CD8-positive, alpha-beta memory T cell (primary cell): ENCODE data around the gene IFIT1B. TPM values are rescaled to one million over a fixed set of nuclear protein-coding genes. Genes with fewer than 3 reads are reported as not detected.

Experiments
- CTCF ChIA-PET: fragments of 350-600 bp; sonication (Branson Sonifier 250); formaldehyde crosslinking; loops from one replicate; lab custom pipeline; 2021; ENCODE audit warnings: antibody characterized with exemption; lab: Charles Lee
- POLR2A ChIA-PET: fragments of 350-600 bp; sonication (Branson Sonifier 250); formaldehyde crosslinking; loops from one replicate; lab custom pipeline; 2021; ENCODE audit warnings: antibody characterized with exemption; lab: Charles Lee
- DNase-seq, 5 donors: peaks; one replicate each; pipeline versions ENCODE4 v3.0.0 to v3.0.0-alpha.2; 2020 to 2022; ENCODE audit warnings: mixed read lengths in 1 of 5
- H3K27ac ChIP-seq: one replicate; pipeline ENCODE4 v1.7.0; 2013; ENCODE audit warnings: low read depth, mild to moderate bottlenecking, low read length, moderate library complexity
- H3K27me3 ChIP-seq: 2 replicates; pipeline ENCODE4 v1.7.0; 2013; ENCODE audit warnings: low read length, mild to moderate bottlenecking; ENCODE audit not compliant: insufficient read depth, poor library complexity, severe bottlenecking
- H3K36me3 ChIP-seq: 2 replicates; pipeline ENCODE4 v1.7.0; 2013; ENCODE audit warnings: mild to moderate bottlenecking, low read length, moderate library complexity; ENCODE audit not compliant: insufficient read depth
- H3K4me1 ChIP-seq: 2 replicates; pipeline ENCODE4 v1.7.0; 2013; ENCODE audit warnings: mild to moderate bottlenecking, low read length, moderate library complexity; ENCODE audit not compliant: insufficient read depth
- H3K4me3 ChIP-seq: 2 replicates; pipeline ENCODE4 v1.7.0; 2013; ENCODE audit warnings: mild to moderate bottlenecking, low read length
- H3K9me3 ChIP-seq: 2 replicates; pipeline ENCODE4 v1.7.0; 2013; ENCODE audit warnings: mild to moderate bottlenecking, low read length
- H3K27ac Mint-ChIP-seq, 8 donors: one replicate each; pipeline ENCODE4 v1.8.0; 2020 to 2021; ENCODE audit warnings: mixed read lengths in 8 of 8, mild to moderate bottlenecking in 6 of 8, inconsistent platforms in 3 of 8, moderate library complexity in 3 of 8
- H3K27me3 Mint-ChIP-seq, 2 donors: one replicate each; pipeline ENCODE4 v1.8.0; 2020 to 2021; ENCODE audit warnings: mixed read lengths in 2 of 2, mild to moderate bottlenecking in 1 of 2, moderate library complexity in 1 of 2
- H3K36me3 Mint-ChIP-seq, 3 donors: one replicate each; pipeline ENCODE4 v1.8.0; 2020 to 2021; ENCODE audit warnings: mixed read lengths in 3 of 3, inconsistent platforms in 1 of 3, mild to moderate bottlenecking in 1 of 3
- H3K4me1 Mint-ChIP-seq, 3 donors: one replicate each; pipeline ENCODE4 v1.8.0; 2020 to 2021; ENCODE audit warnings: mixed read lengths in 3 of 3, inconsistent platforms in 1 of 3, mild to moderate bottlenecking in 1 of 3
- H3K4me3 Mint-ChIP-seq, 7 donors: one replicate each; pipeline ENCODE4 v1.8.0; 2020 to 2021; ENCODE audit warnings: mixed read lengths in 7 of 7, mild to moderate bottlenecking in 6 of 7, moderate library complexity in 4 of 7, inconsistent platforms in 2 of 7
- H3K9me3 Mint-ChIP-seq, 5 donors: one replicate each; pipeline ENCODE4 v1.8.0; 2020 to 2022; ENCODE audit warnings: mixed read lengths in 5 of 5, mild to moderate bottlenecking in 3 of 5, moderate library complexity in 2 of 5, inconsistent platforms in 1 of 5
- polyA plus RNA-seq: library from polyadenylated mRNA; unstranded; fragments of 300-500 nt; fragmentation: Illumina TruSeq; gene quantifications from one replicate; pipeline ENCODE4 v1.2.3, GENCODE V29; 2021
- total RNA-seq, 2 experiments: library from RNA; stranded (reverse); gene quantifications; one replicate each; pipeline ENCODE4 v1.2.3, GENCODE V29; 2021

The IFIT1B gene
- total and polyA plus RNA-seq, 3 experiments from 2014 or later, result 0.14 TPM; not detected in 2

- ChIA-PET POLR2A (no interaction called here), CTCF (no interaction called here)
- H3K27me3 ChIP-seq, result no peaks in the 10 kb centered on the region
- H3K27ac Mint-ChIP-seq, result no peak overlapping the region
- no peak overlapping the region for H3K27ac ChIP-seq
- H3K36me3 Mint-ChIP-seq, result peaks cover 0 to 4% (median 4%) of the 10 kb centered on the region in 3 donors
- no peaks in the 10 kb centered on the region for H3K9me3 ChIP-seq
- H3K36me3 ChIP-seq, result no peaks in the 10 kb centered on the region
- H3K27me3 Mint-ChIP-seq, result peaks cover 24 to 52% of the 10 kb centered on the region in 2 donors
- H3K4me3 ChIP-seq, result no peak overlapping the region
- no peaks in the 10 kb centered on the region for H3K4me1 Mint-ChIP-seq
- no peaks in the 10 kb centered on the region for H3K4me1 ChIP-seq
- DNase-seq, result no peak
- H3K4me3 Mint-ChIP-seq, result no peak overlapping the region
- peaks cover 0 to 5% (median 0%) of the 10 kb centered on the region in 5 donors for H3K9me3 Mint-ChIP-seq
Measured at GRCh38 chr10:89351412-89351779, 26.5 kb upstream of the IFIT1B start.

GRCh38 chr10:89351780-89352597, 25.9 kb upstream of the IFIT1B start:
- Histone ChIP-seq H3K9me3 (no peaks in the 10 kb centered on the region), H3K27ac (no peak overlapping the region), H3K4me1 (no peaks in the 10 kb centered on the region), H3K27me3 (no peaks in the 10 kb centered on the region), H3K36me3 (no peaks in the 10 kb centered on the region), H3K4me3 (no peak overlapping the region)
- Mint-ChIP-seq H3K4me1 (no peaks in the 10 kb centered on the region), H3K27ac (no peak overlapping the region), H3K27me3 (peaks cover 26 to 46% of the 10 kb centered on the region in 2 donors), H3K9me3 (peaks cover 0 to 5% (median 0%) of the 10 kb centered on the region in 5 donors), H3K4me3 (no peak overlapping the region), H3K36me3 (peaks cover 0 to 4% (median 4%) of the 10 kb centered on the region in 3 donors)
- no peak for DNase-seq
- POLR2A ChIA-PET, result no interaction called here
- CTCF ChIA-PET, result no interaction called here

- Mint-ChIP-seq H3K27me3 (peaks cover 26 to 44% of the 10 kb centered on the region in 2 donors), H3K9me3 (peaks cover 0 to 5% (median 0%) of the 10 kb centered on the region in 5 donors), H3K4me3 (no peak overlapping the region), H3K36me3 (peaks cover 0 to 4% (median 4%) of the 10 kb centered on the region in 3 donors), H3K4me1 (no peaks in the 10 kb centered on the region), H3K27ac (no peak overlapping the region)
- POLR2A ChIA-PET, result no interaction called here
- Histone ChIP-seq H3K36me3 (no peaks in the 10 kb centered on the region), H3K4me3 (no peak overlapping the region), H3K27ac (no peak overlapping the region), H3K9me3 (no peaks in the 10 kb centered on the region), H3K27me3 (no peaks in the 10 kb centered on the region), H3K4me1 (no peaks in the 10 kb centered on the region)
- no peak for DNase-seq
- CTCF ChIA-PET, result no interaction called here
Measured at GRCh38 chr10:89352802-89353201, 25.1 kb upstream of the IFIT1B start.

GRCh38 chr10:89355394-89355931, 22.4 kb upstream of the IFIT1B start:
- peaks cover 0 to 5% (median 0%) of the 10 kb centered on the region in 5 donors for H3K9me3 Mint-ChIP-seq
- Histone ChIP-seq H3K27ac (no peak overlapping the region), H3K9me3 (no peaks in the 10 kb centered on the region), H3K36me3 (no peaks in the 10 kb centered on the region), H3K4me3 (no peak overlapping the region), H3K27me3 (no peaks in the 10 kb centered on the region), H3K4me1 (no peaks in the 10 kb centered on the region)
- no peaks in the 10 kb centered on the region for H3K4me1 Mint-ChIP-seq
- ChIA-PET POLR2A (no interaction called here), CTCF (no interaction called here)
- H3K27ac Mint-ChIP-seq, result no peak overlapping the region
- H3K4me3 Mint-ChIP-seq, result no peak overlapping the region
- H3K36me3 Mint-ChIP-seq, result peaks cover 0 to 4% (median 2%) of the 10 kb centered on the region in 3 donors
- H3K27me3 Mint-ChIP-seq, result peaks cover 19 to 38% of the 10 kb centered on the region in 2 donors
- DNase-seq, result no peak

GRCh38 chr10:89357096-89357495, 20.8 kb upstream of the IFIT1B start:
- no peaks in the 10 kb centered on the region for H3K36me3 ChIP-seq
- H3K27me3 ChIP-seq, result no peaks in the 10 kb centered on the region
- Mint-ChIP-seq H3K9me3 (peaks cover 0 to 5% (median 0%) of the 10 kb centered on the region in 5 donors), H3K36me3 (peaks cover 0 to 4% (median 2%) of the 10 kb centered on the region in 3 donors), H3K4me3 (no peak overlapping the region), H3K27me3 (peaks cover 16 to 34% of the 10 kb centered on the region in 2 donors), H3K4me1 (no peaks in the 10 kb centered on the region), H3K27ac (no peak overlapping the region)
- no peaks in the 10 kb centered on the region for H3K4me1 ChIP-seq
- ChIA-PET CTCF (no interaction called here), POLR2A (no interaction called here)
- no peak overlapping the region for H3K27ac ChIP-seq
- H3K4me3 ChIP-seq, result no peak overlapping the region
- no peak for DNase-seq
- H3K9me3 ChIP-seq, result no peaks in the 10 kb centered on the region

- Histone ChIP-seq H3K9me3 (no peaks in the 10 kb centered on the region), H3K27ac (no peak overlapping the region), H3K4me1 (no peaks in the 10 kb centered on the region), H3K27me3 (no peaks in the 10 kb centered on the region), H3K4me3 (no peak overlapping the region), H3K36me3 (no peaks in the 10 kb centered on the region)
- no peak for DNase-seq
- no peak overlapping the region for H3K27ac Mint-ChIP-seq
- peaks cover 12 to 28% of the 10 kb centered on the region in 2 donors for H3K27me3 Mint-ChIP-seq
- no peaks in the 10 kb centered on the region for H3K4me1 Mint-ChIP-seq
- peaks cover 0 to 4% (median 2%) of the 10 kb centered on the region in 3 donors for H3K36me3 Mint-ChIP-seq
- no peak overlapping the region for H3K4me3 Mint-ChIP-seq
- peaks cover 0 to 5% (median 0%) of the 10 kb centered on the region in 5 donors for H3K9me3 Mint-ChIP-seq
- ChIA-PET CTCF (no interaction called here), POLR2A (no interaction called here)
Measured at GRCh38 chr10:89357975-89358374, 19.9 kb upstream of the IFIT1B start.

- H3K4me1 ChIP-seq, result peaks cover 5% of the 10 kb centered on the region
- H3K27ac ChIP-seq, result no peak overlapping the region
- POLR2A ChIA-PET, result no interaction called here
- no peaks in the 10 kb centered on the region for H3K36me3 ChIP-seq
- Mint-ChIP-seq H3K4me3 (no peak overlapping the region), H3K27ac (no peak overlapping the region), H3K9me3 (no peaks in the 10 kb centered on the region), H3K27me3 (peaks cover 6 to 12% of the 10 kb centered on the region in 2 donors), H3K4me1 (peaks cover 0 to 7% (median 4%) of the 10 kb centered on the region in 3 donors), H3K36me3 (no peaks in the 10 kb centered on the region)
- CTCF ChIA-PET, result no interaction called here
- H3K27me3 ChIP-seq, result no peaks in the 10 kb centered on the region
- no peak for DNase-seq
- H3K9me3 ChIP-seq, result no peaks in the 10 kb centered on the region
- no peak overlapping the region for H3K4me3 ChIP-seq
Measured at GRCh38 chr10:89360157-89360556, 17.7 kb upstream of the IFIT1B start.

GRCh38 chr10:89362929-89363328, 14.9 kb upstream of the IFIT1B start:
- no peak overlapping the region for H3K27ac ChIP-seq
- H3K9me3 ChIP-seq, result no peaks in the 10 kb centered on the region
- CTCF ChIA-PET, result interaction anchor here (0.6 to 0.9 kb wide), 2 partner anchors 16 to 59 kb away, joined by 3 to 4 read pairs; no protein-coding TSS in a partner anchor
- peaks cover 5% of the 10 kb centered on the region for H3K4me1 ChIP-seq
- Mint-ChIP-seq H3K4me3 (no peak overlapping the region), H3K36me3 (no peaks in the 10 kb centered on the region), H3K4me1 (peaks cover 7 to 15% (median 11%) of the 10 kb centered on the region in 3 donors), H3K9me3 (no peaks in the 10 kb centered on the region), H3K27me3 (peaks cover 7% of the 10 kb centered on the region in 2 donors), H3K27ac (no peak overlapping the region)
- H3K4me3 ChIP-seq, result no peak overlapping the region
- H3K36me3 ChIP-seq, result no peaks in the 10 kb centered on the region
- POLR2A ChIA-PET, result no interaction called here
- DNase-seq, result no peak
- H3K27me3 ChIP-seq, result no peaks in the 10 kb centered on the region
